GM19372 (cell line): ENCODE results near the gene KCTD12.

Experiments used
- ATAC-seq: cut with Tn5 transposase; IDR thresholded peaks from one replicate; pipeline ENCODE4 v1.9.1; 2021; ENCODE audit warnings: mild to moderate bottlenecking, low read depth, moderate library complexity; ENCODE audit not compliant: unreplicated experiment

The KCTD12 gene

DNA sequence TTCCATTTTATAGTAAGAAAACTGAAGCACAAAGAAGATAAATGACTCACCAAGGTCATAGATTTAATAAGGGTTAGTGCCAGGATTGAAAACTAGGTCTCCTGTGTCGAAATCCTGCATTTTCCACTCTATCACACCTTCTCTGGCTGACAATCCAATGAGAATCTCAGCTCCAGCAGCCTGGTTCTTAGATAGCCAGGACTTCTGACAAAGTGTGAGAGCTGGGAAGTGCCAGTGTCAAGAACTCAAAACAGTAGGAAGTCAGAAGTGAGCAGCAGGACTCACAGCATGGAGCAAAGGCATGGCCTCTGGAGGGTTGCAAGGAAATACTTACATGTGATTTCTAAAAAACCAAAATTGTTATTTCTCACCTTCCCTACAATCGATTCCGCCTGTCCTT lies 24.3 kb downstream of the KCTD12 start:
- ATAC-seq = no peak

- no peak for ATAC-seq
These were observed 25.5 kb downstream of the KCTD12 start for GRCh38 chr13:76860706-76861105.

DNA sequence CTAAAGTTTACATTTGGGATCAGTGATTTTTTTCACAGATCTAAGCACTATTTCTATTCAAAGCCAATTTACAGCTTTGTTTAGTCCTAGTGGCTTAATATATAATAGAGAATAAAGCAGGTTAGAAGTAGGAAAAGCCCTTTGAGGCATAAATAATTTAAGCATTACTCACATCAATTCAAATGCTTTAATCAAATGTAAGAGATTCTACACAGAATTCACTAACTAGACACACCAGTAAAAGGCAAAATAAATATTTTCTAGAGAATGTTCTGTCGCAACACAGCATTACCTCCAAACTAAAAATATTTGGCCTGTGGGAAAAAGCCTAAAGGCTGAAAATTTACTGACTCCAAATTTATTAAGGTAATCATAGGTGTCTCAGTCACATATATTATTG lies 31.3 kb downstream of the KCTD12 start:
- no peak for ATAC-seq

- ATAC-seq = no peak
These were observed 32.1 kb downstream of the KCTD12 start for GRCh38 chr13:76853921-76854608.

- no peak for ATAC-seq
These were observed 32.7 kb downstream of the KCTD12 start for GRCh38 chr13:76853481-76853880.

DNA sequence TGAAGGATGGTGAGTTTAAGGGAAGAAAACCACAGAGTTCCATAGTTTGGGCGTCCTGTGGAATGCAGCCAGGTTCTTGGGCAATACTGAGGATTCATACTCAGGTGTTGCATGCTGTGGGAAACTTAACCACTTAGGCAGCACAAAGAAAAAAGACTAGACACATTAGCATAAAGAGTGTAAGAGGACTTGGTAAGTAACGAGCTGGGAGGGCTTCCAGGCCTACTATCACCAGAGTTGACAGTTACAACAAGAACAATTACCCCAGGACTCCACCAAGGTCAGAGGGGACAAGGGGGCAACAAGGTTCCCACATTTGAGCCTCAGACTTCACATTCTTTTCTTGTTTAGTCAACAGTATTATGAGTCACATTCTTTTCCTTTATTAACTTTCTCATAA lies 33.2 kb downstream of the KCTD12 start:
- no peak for ATAC-seq

GRCh38 chr13:76851961-76852360 lies 34.2 kb downstream of the KCTD12 start:
- ATAC-seq = no peak

DNA sequence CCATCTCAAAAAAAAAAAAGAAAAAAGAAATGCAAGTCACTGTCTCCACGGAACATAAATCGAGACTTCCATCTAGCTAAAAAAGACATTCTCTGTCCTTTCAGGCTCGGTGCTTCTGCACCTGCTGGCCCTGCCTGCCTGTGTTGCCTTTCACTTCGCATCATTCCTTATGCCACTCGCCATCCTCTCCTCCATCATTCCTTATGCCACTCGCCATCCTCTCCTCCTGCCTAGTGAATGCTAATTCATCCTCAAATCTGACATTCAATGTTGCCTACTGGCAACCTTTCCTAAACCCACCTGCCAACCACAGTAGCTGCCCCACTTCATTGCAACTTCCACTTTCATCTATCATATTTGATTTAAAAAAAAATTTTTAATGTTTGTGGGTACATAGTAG lies 36.7 kb downstream of the KCTD12 start:
- no peak for ATAC-seq

GRCh38 chr13:76848596-76848995 lies 37.6 kb downstream of the KCTD12 start:
- no peak for ATAC-seq

DNA sequence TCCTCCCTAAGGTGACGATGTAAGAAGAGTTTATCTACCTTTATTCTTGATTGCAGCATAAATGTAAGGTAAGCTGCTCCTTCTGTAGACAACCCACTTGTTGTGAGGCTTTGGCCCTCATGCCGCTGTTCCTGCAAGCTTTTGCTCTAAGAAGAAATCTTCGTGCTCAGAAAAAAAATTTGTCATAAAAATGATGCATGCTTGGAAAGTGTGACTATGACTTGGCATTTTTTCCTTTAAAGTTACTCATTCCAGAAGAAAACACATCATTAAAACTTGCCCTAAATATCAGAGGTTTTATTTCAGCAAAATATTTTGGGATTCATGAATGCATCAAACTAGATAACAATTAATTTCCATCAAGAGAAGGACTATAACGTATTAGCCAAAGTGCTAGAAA lies 39.8 kb downstream of the KCTD12 start:
- no peak for ATAC-seq

- no peak for ATAC-seq
These were observed 40.3 kb downstream of the KCTD12 start for GRCh38 chr13:76845865-76846264.

DNA sequence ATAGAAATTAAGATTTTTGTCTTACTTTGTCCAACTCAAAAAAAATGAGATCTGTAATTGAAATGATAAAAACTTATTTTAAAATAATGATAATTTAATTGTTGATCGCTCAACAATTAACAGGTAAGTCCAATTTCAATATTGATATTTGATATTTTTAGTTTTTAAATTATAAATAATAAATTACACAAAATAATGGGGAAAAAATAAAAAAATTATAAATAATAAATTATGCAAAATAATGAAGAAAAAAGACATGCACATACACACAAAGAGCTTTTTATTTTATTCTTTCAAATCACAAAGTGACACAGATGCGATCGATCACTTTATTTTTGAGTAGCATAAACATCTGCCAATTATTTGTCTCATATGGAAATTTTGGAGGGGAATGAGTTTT lies 40.8 kb downstream of the KCTD12 start:
- no peak for ATAC-seq

DNA sequence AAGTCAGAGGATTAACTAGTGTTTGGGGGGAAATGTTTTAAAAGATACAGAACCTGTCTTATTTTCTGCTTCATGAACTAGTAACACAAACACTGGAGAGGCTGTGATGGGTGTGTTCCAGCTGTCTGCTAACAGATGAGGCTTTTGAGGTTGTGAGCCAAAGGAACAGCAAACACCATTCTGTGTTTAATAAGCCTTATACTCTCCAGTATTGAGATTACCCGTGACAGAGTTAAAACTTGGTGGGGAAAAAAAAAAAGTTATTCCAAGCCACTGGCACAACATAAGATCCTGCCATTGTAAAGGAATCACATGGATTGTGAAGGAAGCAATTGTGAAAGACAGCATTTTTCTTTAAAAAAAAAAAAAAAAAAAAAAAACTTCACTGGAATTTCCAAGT lies 48.4 kb downstream of the KCTD12 start:
- no peak for ATAC-seq

DNA sequence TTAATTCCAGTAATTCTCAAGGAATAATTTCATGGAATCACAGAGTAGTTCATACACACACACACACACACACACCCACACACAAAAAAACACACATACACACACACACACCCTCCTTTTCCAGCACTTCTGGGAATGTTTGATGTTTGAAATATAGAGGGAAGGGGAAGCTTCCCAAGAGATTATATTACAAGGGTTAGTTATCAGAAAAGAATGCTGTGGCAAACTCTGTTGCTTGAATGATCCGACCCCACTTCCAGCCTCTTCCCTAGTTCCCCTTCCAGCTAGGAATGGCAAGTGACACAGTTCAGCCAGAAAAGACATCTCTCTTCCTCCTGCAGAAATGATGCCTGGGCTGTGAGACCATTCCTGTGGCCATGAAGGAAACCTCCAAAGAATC lies 49.9 kb downstream of the KCTD12 start:
- no peak for ATAC-seq

DNA sequence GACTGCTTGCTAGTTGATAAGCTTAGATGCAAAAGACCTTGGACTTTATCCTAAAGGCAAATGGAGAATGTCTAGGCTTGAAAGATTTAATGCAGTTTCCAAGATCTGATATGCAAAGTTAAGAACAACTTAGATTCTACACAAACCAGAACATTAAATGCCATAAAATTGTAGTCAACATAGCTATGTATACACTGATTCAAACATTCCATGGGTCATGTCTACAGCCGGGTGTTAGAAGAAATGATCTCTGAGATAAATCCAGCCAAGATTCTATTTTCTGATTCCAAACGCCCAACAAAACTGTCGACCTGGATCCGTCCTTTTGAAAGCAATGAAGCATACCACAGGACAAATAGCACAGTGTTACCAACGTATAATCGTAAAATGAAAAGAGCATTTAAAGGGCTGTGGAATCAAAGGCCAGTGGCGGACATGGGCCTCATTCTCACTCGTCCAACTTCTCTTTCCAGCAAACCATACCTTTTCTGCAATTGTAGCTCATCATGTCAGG lies 52.7 kb downstream of the KCTD12 start:
- no peak for ATAC-seq

DNA sequence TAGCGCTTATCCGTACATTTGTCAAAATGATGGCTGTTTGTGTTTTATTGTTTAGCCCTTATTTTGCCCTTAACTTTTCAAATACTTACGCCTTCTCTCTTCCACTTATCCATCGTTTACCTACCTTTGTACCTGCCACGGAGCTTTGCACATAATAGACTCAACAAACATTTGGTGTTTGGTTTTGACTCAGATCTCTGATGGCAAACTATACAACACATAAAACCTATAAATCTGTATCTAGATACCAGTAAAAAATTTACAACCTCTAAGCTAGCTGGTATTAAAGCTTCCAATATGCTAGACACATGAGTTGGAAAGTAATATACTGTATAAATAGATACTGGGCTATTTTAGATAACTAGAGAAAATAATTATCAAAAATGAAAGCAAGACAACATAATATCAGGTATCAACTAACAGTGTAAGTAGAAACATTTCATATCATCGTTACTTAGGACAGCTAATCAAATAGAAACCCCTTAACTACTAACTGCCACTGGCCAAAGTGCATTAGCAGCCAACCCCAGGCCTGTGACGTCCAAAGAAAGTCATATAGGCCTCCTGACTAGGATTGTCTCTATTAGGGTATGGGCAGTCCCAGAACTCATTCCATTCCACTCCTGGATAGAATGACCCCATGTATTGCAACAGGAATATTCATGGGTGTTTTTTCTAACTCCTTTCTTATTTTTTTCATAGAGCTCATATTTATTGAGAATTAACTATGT lies 53.8 kb downstream of the KCTD12 start:
- no peak for ATAC-seq

- no peak for ATAC-seq
These were observed 55.4 kb downstream of the KCTD12 start for GRCh38 chr13:76830805-76831204.
